ENCODE results near the gene EEA1. TPM values are rescaled to one million over a fixed set of nuclear protein-coding genes. Genes with fewer than 3 reads are reported as not detected.

Gene EEA1
- 12.0 TPM for total RNA-seq (ENCODE audit: unreplicated experiment)
- long read RNA-seq, partial matches to known transcripts, result 6 of 9 reads
- long read RNA-seq, other reads (novel, unspliced or antisense), result 3 of 9 reads

GRCh38 chr12:92928962-92929915 lies at the start of gene EEA1:
TSS of gene EEA1 (minus strand) at chr12:92929295. CDS start at chr12:92929066, 229 bp downstream.
- H3K27me3 Mint-ChIP-seq (ENCODE audit: unreplicated experiment), result no peaks in the 10 kb centered on the region
- H3K27ac Mint-ChIP-seq (ENCODE audit: unreplicated experiment), result peak within 1 kb of the TSS; percentile 86
- TF ChIP-seq CTCF (IDR thresholded peaks at IDR 0.05; ENCODE audit: partially characterized antibody, unreplicated experiment), result no peak
- H3K9me3 Mint-ChIP-seq (ENCODE audit: unreplicated experiment), result no peaks in the 10 kb centered on the region
- peak; percentile 97 for DNase-seq
- no peaks in the 10 kb centered on the region for H3K36me3 Mint-ChIP-seq (ENCODE audit: unreplicated experiment)
- peak within 1 kb of the TSS; percentile 89 for H3K4me3 Mint-ChIP-seq (ENCODE audit: unreplicated experiment)
- peaks cover 17% of the 10 kb centered on the region for H3K4me1 Mint-ChIP-seq (ENCODE audit: low read depth, unreplicated experiment)

- Mint-ChIP-seq H3K9me3 (ENCODE audit: unreplicated experiment) (peaks cover 7% of the 10 kb centered on the region), H3K27ac (ENCODE audit: unreplicated experiment) (no peak overlapping the region), H3K36me3 (ENCODE audit: unreplicated experiment) (peaks cover 6% of the 10 kb centered on the region), H3K4me3 (ENCODE audit: unreplicated experiment) (no peak overlapping the region), H3K4me1 (ENCODE audit: low read depth, unreplicated experiment) (no peaks in the 10 kb centered on the region), H3K27me3 (ENCODE audit: unreplicated experiment) (no peaks in the 10 kb centered on the region)
- DNase-seq, result no peak
- TF ChIP-seq CTCF (IDR thresholded peaks at IDR 0.05; ENCODE audit: partially characterized antibody, unreplicated experiment), result no peak
Observed at GRCh38 chr12:92978607-92979006, 49.5 kb upstream of the EEA1 start.

- Mint-ChIP-seq H3K27ac (ENCODE audit: unreplicated experiment) (no peak overlapping the region), H3K4me3 (ENCODE audit: unreplicated experiment) (no peak overlapping the region)
Observed at GRCh38 chr12:92977326-92977725, 48.2 kb upstream of the EEA1 start.

GRCh38 chr12:92974759-92975158 lies 45.7 kb upstream of the EEA1 start:
- DNase-seq, result no peak
- Mint-ChIP-seq H3K27me3 (ENCODE audit: unreplicated experiment) (no peaks in the 10 kb centered on the region), H3K4me3 (ENCODE audit: unreplicated experiment) (no peak overlapping the region), H3K27ac (ENCODE audit: unreplicated experiment) (no peak overlapping the region), H3K4me1 (ENCODE audit: low read depth, unreplicated experiment) (no peaks in the 10 kb centered on the region), H3K36me3 (ENCODE audit: unreplicated experiment) (no peaks in the 10 kb centered on the region), H3K9me3 (ENCODE audit: unreplicated experiment) (no peaks in the 10 kb centered on the region)
- no peak for TF ChIP-seq CTCF (IDR thresholded peaks at IDR 0.05; ENCODE audit: partially characterized antibody, unreplicated experiment)

More at GRCh38 chr12:92977326-92977725, 48.2 kb upstream of the EEA1 start:
- Mint-ChIP-seq H3K36me3 (ENCODE audit: unreplicated experiment) (peaks cover 6% of the 10 kb centered on the region), H3K4me1 (ENCODE audit: low read depth, unreplicated experiment) (no peaks in the 10 kb centered on the region), H3K9me3 (ENCODE audit: unreplicated experiment) (peaks cover 7% of the 10 kb centered on the region), H3K27me3 (ENCODE audit: unreplicated experiment) (no peaks in the 10 kb centered on the region)
- TF ChIP-seq CTCF (IDR thresholded peaks at IDR 0.05; ENCODE audit: partially characterized antibody, unreplicated experiment), result no peak
- DNase-seq, result no peak

- no peak for DNase-seq
- no peaks in the 10 kb centered on the region for H3K9me3 Mint-ChIP-seq (ENCODE audit: unreplicated experiment)
- H3K27ac Mint-ChIP-seq (ENCODE audit: unreplicated experiment), result no peak overlapping the region
- no peaks in the 10 kb centered on the region for H3K27me3 Mint-ChIP-seq (ENCODE audit: unreplicated experiment)
- H3K36me3 Mint-ChIP-seq (ENCODE audit: unreplicated experiment), result no peaks in the 10 kb centered on the region
- H3K4me3 Mint-ChIP-seq (ENCODE audit: unreplicated experiment), result no peak overlapping the region
- no peaks in the 10 kb centered on the region for H3K4me1 Mint-ChIP-seq (ENCODE audit: low read depth, unreplicated experiment)
- TF ChIP-seq CTCF (IDR thresholded peaks at IDR 0.05; ENCODE audit: partially characterized antibody, unreplicated experiment), result no peak
Observed at GRCh38 chr12:92973614-92974013, 44.5 kb upstream of the EEA1 start.
